Hypothalamus (tissue), 51 donors: ENCODE data around the gene DAAM1.

Source experiments
- DNase-seq, 51 donors: peaks; one replicate each; lab custom pipeline; 2025; lab: John Stamatoyannopoulos, UW

DAAM1 gene

GRCh38 chr14:59309291-59309900 lies 120.9 kb downstream of the DAAM1 start:
- no peak for DNase-seq

GRCh38 chr14:59310633-59311032 lies 122.2 kb downstream of the DAAM1 start:
- DNase-seq = no peak

DNA sequence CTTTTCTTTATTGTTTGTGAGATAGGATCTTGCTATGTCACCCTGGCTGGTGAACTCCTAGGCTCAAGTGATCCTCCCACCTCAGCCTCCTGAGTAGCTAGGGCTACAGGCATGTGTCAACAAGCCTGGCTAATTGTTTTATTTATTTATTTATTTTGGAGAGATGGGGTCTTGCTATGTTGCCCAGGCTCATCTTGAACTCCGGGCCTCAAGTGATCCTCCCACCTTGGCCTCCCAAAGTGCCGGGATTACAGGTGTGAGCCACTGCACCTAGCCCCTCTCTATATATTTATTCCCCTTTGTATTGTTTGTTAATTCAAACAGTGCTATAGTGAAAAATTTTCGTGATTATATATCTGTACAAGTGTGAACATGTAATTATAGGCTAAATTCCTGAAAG lies 123.3 kb downstream of the DAAM1 start:
- no peak for DNase-seq

DNA sequence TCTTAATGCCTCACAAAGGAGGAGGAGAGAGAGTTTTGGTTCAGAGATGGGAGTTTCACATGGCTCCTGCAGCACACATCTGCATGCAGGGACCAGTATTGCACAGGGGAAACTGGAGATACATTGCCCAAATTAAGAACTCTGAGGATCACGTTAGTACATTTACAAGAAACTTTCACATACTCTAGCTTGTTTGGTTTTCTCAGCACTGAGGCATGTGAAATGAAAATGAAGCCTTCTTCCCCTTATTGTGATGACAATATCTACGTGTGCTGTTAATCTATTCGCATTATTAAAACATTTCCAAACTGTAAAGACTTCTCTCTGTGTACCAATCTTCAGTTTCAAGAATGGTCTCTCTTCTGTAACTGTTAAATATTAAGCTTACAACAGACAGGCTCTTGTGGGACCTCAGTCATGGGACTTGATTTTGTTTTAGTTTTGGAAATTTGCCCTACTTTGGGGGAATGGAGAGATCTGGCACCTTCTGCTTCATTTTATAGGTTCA lies 124.7 kb downstream of the DAAM1 start:
- DNase-seq = no peak

DNA sequence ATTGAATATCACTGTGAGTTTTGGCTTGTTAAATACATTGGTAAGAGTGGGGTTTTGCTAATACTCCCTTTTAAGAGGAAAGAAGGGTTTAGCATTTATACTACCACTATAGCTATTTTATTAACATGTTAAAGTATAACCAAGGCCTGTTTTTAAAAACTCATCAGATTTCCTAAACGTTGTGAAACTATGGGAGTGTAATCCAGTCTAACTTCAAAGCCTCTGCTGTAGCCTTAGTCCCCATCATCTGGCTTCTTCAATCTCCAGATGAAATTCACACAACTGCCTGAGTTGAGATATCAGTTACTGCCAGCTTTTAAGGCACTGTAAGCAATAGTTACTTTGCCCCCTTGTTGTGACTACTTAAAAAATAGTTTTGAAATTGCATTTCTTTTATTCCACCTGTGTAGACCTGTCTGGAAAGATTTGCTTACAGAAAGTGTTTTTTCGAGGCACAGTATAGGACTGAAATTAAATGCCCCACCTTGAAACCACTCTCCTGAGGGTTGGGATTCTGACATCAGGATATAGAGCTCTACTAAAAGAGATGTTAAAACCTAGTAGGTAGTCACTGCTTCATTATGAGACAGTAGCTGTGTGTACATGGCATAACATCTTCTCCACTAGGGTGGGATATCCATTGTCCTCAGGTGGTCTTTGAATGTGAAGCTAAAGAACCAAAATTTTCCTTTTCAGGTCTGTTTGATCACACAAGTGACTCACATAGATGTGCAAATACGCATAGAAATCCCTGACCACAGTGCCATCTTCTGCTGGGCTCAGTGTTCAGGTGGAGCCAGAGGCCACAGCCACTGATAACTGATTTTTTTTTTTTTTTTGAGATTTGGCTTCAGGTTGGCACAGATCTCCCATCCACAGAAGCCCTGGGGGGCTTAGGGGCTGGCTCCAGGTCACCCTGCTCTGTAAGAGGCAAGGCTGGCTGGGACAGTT lies 125.5 kb downstream of the DAAM1 start:
- DNase-seq = no peak

DNA sequence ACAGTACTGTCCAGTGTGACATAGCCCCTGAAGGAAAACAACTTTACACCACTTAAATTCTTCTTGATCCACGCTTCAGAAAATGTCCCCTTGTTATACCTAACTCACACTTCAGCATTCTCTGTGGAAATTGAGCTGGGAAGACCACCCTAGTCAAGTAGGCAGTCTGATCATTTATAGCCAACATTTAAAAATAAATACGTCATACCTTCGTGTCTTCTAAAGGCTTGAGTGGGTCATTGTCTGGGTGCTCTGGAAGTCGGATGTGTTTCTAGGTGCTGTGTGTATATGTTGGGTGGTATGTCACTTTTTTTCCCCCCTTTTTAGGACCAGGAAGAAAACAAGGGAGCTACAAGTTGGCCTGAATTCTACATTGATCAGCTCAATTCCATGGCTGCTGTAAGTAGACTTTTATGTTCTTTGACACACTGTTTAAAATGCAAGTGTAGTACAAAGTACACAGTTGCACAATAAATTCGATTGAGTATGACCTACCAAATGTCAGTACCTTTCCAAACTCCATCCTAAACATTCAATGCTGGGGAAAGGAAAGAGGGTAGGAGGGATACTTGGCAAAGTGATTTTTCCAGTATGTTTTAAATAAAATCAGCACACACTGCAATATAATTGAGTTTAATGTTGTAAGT lies 126.6 kb downstream of the DAAM1 start:
- DNase-seq = no peak

DNA sequence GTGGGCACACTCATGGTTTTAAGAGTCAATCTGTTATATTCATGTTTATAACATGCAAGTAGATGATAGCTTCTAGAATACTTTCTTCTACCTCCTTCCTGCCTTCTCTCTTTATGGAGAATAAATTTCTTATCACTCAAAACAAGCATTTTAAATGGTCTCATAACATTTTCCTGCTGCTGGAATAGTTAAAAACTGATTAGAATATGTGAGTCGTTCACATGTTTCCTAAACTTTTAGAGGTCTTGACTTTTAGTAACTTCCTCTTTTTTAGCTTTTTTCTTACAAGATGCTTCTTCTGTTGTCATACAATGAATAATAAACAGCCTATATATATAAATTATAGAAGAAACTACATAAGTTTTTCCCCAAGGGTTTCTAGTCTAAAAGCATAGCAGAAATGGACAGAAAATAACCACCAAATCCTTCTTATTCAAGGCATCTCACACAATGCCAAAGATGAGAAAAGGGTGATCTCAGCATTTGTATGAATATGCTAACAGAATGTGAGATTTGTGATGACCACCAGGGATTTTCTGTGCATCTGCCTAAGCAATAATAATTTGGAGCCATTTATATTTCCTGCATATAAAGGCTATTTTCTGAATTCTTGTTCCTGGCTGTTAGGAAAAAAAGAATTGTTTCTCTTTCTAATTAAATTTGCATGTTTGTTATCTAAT lies 127.8 kb downstream of the DAAM1 start:
- DNase-seq = no peak

DNA sequence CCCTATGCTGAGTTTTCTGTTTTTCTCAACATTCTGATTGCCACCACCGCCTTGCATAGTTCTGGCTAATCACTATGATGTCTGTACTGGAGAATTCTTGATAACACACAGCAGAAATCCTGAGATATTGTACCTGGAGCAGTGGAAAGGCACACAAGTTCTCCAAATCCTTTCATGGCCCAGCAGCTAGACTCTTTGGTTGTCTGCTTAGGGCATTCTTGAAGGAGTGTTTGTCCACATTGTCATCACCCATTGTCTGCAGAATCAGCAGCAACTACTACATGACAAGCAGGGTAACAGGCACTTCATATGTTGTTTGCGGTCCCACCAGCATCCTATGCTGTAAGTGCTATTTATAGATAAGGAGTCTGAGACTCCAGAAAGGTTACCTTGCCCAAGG lies 128.9 kb downstream of the DAAM1 start:
- no peak for DNase-seq

DNA sequence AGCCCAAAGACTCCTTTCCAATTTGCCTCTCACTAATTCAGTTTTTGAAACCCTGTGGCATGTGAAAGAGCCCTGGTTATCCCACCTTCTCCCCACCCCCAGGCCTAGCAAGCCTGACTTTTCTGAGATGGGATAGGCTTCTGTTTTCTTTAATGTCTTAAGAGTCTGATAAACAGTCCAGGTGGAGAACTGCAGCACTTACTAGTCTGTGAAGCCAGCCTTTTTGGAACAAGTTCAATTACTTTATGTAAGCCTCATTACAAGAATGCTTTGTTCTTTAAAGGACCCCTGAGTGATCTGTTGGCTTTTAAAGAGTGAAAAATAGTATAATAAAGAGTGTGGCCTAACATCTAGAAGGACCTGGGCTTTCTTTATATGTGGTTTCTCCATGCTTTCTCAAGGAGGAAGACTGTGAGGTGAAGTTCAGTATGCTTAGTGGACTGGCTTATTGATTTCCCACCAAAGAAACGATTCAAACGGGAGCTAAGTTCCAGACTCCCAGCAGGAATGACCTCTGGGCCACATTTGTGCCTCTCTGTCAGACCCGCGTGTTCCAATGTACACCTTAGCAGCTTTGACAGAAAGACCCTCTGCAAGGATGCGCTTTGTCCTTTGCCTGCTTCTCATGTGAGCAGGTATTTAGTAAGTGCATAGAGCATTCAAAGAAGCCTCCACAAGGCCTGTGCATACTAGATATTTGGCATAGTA lies 129.5 kb downstream of the DAAM1 start:
- no peak for DNase-seq

DNA sequence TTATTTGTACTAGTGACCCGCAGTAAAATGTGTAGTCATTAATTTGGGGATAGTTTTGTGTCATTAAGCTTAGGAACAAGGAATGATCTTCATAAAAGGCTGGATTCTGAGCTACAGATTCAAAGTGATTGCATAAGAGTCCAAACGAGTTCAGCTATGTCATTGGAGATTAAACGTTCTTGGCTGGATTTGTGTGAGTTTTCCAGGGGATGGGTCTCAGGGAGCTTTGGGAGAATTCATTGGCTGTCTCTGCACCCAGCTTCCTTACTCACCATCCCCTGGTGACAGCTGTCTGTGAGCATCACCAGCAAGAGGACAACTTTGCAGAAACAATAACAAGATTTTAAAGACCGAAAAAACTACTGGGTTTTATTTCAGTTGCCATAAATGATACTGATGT lies 130.4 kb downstream of the DAAM1 start:
- DNase-seq = no peak

- DNase-seq = no peak
Observed at GRCh38 chr14:59320361-59320760, 131.9 kb downstream of the DAAM1 start.

DNA sequence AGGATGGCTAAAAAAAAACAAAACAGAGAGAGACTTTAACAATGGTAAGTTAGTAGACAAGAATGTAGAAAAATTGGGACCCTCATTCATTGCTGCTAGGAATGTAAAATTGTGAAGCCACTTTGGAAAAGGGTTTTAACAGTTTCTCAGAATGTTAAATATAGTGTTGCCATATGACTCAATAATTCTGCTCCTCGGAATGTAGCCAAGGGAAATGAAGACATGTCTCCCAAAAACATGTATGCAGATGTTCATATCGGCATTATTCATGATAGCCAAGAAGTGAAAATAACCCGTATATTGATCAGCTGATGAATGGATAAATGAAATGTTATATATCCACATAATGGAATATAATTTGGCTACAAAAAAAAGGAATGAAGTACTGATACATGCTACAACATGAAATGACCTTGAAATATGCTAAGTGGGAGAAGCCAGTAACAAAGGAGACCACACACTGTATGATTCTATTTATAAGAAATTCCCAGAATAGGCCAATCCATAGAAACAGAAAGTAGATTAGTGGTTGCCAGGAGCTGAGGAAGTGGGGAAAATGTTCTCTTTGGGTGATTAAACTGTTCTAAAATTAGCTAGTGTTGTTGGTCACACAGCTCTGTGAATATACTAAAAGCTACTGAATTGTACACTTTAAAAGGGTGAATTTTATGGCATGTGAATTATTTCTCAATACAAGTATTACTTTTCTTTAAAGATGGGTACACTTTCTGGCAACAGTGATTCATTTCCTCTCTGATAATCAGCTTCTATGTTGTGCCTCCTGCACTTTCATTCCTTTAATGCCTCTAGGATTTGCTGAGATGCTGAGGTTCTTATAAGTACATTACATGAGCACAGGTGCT lies 132.5 kb downstream of the DAAM1 start:
- peak in 1 of 51 donors; percentile 49 for DNase-seq

- no peak for DNase-seq
Observed at GRCh38 chr14:59321626-59321949, 133.1 kb downstream of the DAAM1 start.

- no peak for DNase-seq
Observed at GRCh38 chr14:59325906-59326305, 137.4 kb downstream of the DAAM1 start.

GRCh38 chr14:59328454-59328853 lies 140.0 kb downstream of the DAAM1 start:
- no peak for DNase-seq

DNA sequence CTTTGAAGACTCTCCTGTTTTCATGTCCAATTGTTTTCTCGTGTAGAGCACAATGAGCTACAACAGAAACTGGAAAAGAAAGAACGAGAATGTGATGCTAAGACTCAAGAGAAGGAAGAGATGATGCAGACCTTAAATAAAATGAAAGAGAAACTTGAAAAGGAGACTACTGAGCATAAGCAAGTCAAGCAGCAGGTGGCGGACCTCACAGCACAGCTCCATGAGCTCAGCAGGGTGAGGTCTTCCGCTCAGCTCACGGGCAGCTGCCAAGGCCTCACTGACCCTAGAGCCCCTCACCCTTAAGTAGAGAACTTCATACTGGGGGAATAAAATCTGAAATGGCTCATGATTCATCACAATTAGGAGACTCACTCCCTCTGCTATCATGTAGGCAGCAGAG lies 142.0 kb downstream of the DAAM1 start:
- no peak for DNase-seq

GRCh38 chr14:59331217-59331616 lies 142.8 kb downstream of the DAAM1 start:
- no peak for DNase-seq

DNA sequence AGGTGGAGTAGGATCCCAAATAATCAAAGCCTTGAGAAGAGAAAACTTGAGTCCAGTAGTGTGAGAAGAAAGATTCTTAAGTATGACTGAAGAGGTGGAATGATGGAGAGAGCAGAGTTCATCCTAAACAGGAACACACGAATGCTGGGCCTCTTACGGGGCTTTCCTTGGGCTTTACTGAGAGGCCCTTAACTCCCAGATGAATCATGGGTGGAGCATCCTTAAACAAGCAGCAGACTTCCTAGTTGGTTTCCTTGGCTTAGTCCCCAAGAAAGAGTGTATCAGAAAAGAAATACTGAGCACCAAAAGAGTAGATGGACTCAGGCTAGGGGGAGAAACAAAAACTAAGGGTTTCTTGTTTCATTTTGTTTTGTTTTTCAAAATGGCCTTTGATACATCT lies 144.3 kb downstream of the DAAM1 start:
- no peak for DNase-seq

DNA sequence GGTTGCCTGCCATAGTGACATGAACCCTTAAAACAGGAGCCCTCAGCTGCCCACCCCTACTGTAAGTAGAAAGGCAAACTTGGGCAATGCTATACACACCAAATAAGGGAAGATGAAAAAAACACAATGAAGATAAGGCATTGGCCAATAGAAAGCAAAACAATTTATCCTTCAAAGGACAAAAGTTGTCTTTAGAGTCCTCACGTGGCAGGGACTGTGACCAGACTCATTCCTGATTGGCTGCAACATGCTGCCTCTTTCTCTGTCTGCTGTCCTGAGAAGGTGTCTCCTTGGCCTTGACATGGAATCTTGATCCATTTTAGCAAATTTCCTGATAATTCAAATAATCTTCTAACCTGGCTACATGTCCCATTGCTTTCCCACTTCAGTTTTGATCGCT lies 144.8 kb downstream of the DAAM1 start:
- DNase-seq = no peak
